Ovary (tissue), 3 donors: Measurements from ENCODE around the gene G6PC1.
"Not testable (repeated sequence)": the region's sequence is repeated elsewhere in the genome, so short reads cannot be mapped to it uniquely, and the experiment has no call there.

Experiments
- EP300 ChIP-seq: sonication (generic); formaldehyde crosslinking; IDR thresholded peaks from one replicate; pipeline ENCODE4 v1.6.1; 2017; ENCODE audit warnings: antibody characterized with exemption
- POLR2A ChIP-seq: fragments of 450-650 bp; IDR thresholded peaks from one replicate; pipeline ENCODE4 v1.6.1; 2017; ENCODE audit warnings: antibody characterized with exemption, mild to moderate bottlenecking, moderate library complexity
- TF ChIP-seq, protein P1 (sequence below), 3 donors: fragments of 450-650 bp in 2 of 3; fragments of 200-600 bp in 1 of 3; IDR thresholded peaks; one replicate each; pipeline versions ENCODE4 v1.5.1 to v1.8.0; 2016 to 2022; ENCODE audit warnings: antibody characterized with exemption in 3 of 3, mild to moderate bottlenecking in 1 of 3
- donor health status: DM: no; HTN: no; CAD: no.

DNA sequence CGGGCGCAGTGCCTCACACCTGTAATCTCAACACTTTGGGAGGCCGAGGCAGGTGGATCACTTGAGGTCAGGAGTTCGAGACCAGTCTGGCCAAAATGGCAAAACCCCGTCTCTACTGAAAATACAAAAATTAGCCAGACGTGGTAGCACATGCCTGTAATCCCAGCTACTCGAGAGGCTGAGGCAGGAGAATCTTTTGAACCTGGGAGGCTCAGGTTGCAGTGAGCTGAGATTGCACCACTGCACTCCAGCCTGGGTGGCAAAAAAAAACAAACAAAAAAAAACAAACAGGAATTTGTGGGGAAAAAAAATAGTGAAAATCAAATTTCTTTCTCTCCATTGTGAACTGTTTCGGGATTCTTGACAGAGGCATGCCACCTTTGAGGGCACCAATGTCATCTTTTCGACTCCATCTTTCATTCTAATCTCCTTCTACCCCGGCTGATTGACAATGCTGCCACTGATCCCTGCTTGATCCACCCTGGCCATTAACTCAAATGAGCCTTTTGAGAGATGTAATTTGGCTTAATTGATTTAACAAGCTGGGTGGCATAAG is 19.0 kb downstream of the G6PC1 start:
- TF ChIP-seq, protein P1, sequence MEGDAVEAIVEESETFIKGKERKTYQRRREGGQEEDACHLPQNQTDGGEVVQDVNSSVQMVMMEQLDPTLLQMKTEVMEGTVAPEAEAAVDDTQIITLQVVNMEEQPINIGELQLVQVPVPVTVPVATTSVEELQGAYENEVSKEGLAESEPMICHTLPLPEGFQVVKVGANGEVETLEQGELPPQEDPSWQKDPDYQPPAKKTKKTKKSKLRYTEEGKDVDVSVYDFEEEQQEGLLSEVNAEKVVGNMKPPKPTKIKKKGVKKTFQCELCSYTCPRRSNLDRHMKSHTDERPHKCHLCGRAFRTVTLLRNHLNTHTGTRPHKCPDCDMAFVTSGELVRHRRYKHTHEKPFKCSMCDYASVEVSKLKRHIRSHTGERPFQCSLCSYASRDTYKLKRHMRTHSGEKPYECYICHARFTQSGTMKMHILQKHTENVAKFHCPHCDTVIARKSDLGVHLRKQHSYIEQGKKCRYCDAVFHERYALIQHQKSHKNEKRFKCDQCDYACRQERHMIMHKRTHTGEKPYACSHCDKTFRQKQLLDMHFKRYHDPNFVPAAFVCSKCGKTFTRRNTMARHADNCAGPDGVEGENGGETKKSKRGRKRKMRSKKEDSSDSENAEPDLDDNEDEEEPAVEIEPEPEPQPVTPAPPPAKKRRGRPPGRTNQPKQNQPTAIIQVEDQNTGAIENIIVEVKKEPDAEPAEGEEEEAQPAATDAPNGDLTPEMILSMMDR (IDR thresholded peaks at IDR 0.05), result not testable (repeated sequence)
- not testable (repeated sequence) for TF ChIP-seq POLR2A, EP300
